NK-92 (cell line): Measurements from ENCODE around the gene MSL1.

Experiments used
- DNase-seq: peaks from one replicate; lab custom pipeline; 2025; ENCODE audit not compliant: unreplicated experiment; lab: John Stamatoyannopoulos, UW

The MSL1 gene

DNA sequence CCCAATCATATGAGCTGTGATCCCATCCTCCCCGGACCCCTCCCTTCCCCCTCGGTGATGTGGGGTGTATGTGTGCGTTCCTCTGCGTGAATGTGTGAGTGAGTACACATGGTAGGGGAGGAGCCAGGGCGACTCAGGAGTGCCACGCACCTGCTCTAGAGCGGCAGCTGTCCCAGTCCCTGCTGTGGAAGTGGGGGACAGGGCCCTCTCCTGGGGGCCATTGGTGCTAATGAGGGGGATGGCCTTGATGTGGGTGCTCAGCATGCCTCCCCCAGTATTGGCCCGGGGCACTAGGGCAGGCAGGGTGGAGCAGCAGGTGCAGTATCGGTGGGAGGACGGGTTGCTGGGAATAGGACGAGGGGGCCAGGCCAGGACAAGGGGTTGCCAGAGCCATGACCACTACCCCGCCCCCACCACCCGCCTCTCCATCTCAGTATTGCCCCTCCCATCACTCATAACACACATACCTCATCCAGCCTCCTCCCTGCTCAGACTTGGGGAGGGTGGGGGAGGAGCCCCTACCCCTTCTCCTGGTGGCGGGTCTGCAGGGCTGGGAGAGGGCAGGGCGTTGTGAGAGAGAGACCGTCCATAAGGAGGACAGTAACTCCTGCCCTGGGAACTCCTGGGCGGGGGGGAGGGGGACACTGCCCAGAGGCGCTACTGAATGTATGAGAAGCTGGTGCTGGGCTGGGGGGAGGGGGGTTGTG, 29.9 kb upstream of the MSL1 start:
- DNase-seq = no peak

DNA sequence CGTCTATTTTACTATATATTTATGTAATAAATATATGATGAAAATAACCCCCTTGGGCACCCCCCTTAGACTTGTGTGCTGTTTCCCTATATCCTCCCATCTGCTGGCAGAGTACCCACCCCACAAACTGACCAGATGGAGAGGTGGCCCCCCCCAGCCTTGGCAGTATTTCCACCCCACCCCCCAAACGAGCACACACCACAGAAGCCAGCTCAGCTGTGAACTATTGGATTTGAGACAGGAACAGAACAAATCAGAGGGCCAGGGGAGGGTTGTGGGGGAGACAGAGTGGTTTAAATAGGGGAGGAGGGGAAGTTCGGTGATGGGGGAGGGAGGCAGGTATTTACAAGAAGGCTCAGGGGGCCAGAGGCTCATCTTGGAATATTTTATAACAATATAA, 29.2 kb upstream of the MSL1 start:
- no peak for DNase-seq

DNA sequence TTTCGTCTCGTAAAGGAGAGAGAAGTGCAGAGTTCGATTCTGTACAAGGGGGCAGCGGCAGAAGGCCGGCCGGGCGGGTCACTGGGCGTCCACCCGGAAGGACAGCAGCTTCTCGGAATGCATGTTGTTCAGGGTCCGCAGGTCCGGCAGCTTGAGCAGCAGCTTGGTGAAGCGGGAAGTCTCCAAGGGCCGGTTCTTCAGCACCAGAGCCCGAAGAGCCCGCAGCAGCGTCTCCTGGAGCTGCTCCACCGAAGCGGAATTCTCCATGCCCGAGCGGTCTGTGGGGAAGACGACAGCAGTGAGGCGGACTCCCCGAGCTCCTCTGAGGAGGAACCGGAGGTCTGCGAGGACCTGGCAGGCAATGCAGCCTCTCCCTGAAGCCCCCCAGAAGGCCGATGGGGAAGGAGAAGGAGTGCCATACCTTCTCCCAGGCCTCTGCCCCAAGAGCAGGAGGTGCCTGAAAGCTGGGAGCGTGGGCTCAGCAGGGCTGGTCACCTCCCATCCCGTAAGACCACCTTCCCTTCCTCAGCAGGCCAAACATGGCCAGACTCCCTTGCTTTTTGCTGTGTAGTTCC, 28.7 kb upstream of the MSL1 start:
- DNase-seq = no peak

DNA sequence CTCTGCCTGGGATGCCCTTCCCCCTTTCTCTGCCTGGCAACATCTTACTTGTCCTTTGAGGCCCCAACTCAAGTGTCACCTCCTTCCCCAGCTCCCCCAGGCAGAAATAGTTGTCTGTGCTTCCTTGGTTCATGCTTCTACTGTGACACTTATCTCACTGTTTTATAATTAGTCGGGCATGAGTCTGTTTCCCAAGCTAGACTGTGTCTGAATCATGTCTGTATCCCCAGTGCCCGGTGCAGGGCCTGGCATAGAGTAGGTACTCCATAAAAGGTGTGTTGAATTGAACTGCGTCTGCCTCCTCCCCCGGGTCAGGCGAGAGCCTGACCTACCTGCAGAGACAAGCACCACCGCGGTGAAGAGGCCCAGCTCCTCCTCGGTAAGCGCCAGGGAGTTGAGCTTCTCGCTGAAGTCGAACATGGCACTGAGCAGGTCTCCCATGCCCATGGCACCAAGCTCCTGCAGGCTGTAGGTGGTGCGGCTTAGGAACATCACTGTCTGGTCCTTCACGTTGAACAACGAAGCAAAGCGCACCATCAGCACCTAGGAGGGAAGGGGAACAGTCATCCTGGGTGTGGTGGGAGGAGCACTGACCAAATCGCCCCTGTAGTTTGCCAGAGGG, 28.1 kb upstream of the MSL1 start:
- no peak for DNase-seq

DNA sequence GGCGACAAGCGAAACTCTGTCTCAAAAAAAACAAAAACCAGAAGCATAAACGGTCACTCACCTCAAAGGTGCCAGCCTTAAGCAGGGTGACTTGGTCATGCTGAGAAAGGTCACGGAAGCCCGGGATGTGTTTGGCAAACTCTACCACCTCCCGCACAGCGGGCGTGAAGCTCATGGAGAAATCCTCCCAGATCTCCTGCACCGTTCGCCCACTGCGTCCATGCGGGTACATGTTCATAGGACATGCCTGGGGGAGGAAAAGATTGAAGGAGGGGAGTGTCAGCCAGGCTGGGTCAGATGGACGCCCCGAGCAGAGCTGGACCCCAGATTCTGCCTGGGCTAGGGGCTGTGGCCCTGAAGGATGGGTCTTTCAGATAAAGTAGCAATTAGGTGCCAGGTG, 26.9 kb upstream of the MSL1 start:
- no peak for DNase-seq

DNA sequence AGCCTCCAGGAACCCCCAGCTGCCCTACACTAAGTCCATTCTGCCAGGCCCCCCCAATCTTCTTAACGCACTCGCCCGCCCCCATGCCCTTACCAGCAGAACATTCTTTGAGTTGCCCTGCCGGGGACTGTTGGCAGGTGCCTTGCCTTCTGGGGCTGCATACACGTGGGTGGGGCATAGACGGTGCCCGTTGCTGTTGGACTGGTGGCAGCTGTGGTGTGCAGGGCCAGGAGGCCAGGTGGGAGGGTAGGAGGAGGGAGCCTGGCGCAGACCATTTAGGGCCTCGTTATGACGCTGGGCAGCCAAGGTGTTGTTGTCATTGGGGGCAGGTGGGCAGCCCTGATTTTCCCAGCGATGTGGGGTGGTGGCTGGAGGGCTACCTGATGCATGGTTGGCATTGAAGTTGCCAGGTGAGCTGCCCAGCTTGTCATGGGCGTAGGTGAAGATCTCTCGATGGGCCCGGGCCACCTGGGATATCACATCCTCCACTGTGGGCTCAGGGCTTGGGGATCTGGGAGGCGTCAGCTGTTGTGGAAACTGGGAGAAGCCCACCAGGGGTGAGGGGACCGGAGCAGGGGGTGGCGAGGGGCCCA, 26.3 kb upstream of the MSL1 start:
- no peak for DNase-seq

DNA sequence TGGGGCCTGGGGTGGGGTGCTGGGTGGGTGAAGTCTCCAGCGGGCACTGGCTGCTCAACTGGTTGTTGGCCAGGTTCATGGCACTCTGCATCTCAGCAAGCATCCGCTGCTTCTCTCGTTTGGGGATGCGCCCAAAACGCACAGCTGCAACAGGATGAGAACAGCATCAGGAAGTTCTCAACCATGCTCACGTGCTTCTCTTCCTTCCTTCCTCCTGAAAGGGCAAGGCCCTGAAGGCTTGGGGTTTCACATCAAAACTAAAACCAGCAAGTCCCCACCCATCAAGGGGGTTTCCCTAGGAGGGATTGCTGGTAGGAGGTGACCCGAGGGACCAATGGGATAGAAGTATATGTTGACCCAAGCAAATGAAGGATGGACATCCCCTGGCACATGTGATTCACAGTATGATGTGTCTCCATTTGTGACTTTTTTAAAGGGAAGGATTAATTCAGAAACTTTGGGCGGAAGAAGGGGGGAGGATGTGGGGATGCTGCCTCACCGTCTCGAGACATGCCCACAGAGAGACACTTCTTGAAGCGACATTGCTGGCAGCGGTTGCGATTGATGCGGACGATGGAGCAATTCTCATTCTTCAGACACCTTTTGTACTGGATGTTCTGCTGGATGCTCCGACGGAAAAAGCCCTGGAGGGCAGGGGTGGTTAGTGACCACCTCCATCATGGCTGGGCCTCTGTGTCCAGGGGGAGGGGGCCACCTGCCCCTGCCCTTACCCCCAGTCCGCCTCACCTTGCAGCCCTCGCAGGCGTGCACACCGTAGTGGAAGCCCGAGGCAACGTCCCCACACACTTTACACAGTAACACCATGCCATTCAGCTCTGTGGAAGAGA, 25.6 kb upstream of the MSL1 start:
- DNase-seq = peak; percentile 28

DNA sequence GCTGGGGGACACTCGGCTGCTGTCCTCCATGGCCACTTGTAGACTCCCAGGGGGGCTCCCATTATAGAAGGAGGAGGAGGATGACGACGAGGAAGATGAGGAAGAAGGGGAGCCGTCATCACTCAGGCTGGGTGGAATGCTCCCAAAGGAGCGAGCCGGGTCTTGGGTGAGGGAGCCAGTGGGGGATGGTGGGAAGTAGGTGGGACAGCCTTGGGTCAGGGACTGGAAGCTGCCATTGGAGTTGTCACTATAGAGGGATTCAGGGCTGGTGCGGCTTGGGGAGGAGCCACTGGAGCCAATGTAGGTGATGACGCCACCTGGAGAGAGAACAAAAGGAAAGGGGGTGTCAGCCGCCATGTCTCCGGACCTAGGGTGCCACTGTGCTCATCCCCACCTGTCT, 24.7 kb upstream of the MSL1 start:
- no peak for DNase-seq

DNA sequence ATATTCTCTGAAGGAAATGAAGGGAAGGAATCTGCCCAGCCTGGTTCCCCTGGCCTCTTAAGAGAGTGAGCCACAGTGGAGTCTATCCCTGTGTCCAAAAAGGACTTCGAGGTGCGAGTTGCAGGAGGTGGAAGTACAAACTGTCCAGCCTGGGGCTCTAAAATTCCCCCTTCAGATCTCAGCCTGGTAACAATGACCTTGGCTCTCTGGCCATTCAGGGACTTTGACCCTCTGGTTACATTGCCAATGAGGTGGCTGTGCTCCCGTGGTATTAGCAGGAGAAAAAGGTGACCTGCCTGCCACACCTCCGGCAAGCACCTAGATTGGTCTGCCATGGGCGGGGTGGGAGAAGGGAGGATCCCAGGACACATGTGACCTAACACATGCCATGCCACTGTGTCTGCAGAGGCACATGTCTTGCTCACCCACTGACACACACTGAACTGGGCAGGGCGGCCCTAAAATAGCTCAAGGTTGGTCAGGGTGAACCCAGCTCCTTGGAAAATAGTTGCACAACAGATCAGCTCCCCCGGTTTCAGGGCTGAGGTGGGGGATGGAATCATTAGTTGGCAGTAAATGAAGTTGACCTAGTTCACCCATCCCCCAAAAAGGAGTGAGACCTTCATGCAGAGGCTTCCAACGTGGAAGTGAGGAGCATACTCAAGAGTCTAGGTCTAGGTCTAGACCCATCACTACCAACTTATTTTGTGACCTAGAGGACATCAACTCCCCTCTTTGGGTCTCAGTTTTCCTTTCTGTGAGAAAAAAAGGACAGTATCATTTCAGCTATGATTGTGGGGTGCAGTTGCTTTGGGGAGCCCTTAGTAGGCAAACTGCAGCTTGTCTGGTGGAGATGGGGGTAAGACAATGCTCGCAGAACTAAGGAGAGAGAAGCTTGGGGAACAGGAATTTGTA, 23.6 kb upstream of the MSL1 start:
- DNase-seq = no peak

DNA sequence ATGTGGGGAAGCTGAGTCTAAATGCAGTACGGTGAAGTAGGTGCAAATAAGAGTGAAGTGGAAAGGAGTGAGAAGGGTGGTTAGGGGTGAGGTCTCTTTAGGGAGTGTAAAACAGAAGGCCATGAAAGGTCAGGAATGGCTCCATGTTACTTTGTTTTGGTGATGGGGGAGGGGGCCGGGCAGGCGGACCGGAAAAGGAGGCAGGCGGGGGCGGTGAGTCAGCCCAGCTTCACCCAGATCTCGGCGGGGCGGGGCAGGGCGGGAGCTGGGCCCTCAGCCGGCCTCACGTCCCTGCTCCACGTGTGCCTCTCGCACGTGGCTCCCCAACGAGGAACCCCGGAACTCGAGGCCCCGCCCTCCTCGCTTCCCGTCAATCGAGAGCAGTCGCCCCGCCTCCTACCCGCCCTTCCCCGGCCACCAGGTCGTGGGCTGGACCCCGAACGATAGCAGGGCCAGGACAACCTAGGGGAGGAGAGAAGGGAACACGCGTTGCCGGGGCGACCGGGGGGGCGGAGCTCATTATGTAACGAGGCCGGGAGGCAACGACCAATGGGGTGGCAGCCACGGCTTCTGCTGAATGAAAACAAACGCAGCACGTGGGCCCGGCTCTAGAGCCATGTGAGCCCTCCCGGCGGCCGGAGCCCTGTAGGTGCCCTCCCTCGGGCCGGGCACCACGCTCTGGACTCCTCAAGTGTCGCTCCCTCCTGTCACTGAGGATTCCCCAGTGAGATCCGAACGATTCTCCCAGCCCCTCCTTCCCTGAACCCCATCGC, 22.7 kb upstream of the MSL1 start:
- DNase-seq = peak; percentile 95

DNA sequence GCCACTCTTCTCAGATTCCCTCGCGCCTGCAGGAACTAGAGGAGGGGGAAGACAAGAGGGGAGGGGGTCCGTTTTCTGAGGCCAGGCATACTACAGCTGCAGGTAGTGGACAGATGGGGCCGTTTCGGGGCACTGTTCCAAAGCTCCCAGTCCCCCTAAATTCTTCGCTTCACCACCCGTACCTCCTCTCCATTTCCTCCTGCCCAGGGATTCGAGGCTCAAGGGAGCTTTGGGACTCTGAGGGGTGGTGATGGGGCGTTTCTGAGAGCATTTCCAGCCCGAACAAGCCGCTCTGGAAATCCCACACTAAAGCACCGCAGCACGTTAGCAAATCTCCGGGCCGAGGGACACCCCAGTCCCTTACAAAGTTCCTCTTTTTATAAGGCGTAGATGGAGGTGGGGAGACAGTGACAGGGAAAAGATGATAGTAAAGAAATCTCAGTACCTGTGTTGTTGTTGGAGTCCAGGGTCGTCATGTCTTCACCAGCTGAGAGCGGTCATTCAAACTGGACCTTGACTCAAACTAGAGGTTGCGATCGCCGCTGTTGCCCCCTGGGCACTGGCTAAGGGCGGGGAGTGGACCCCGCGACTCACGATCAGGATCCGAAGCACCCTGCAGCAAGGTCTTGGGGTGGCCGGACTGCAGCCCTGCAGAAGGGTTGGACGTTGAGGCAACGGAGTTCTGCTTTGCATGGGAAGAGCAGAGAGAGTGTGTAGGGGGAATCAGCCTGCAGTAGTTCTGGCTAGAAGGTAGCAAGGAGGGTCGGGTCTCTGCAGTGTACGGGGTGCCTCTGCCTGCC, 22.0 kb upstream of the MSL1 start:
- no peak for DNase-seq

DNA sequence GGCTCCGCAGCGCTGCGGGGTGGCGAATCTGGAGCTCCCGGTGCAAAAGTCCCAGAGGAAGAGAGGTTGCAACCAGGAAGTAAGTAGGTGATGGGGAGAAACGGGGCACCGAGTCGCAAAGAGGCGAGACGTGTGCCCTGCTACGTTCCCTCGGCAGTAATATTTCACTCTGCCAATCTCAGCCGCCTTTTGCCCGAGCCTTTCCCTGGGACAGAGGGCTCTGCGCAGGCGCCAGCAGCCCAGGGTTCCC, 21.4 kb upstream of the MSL1 start, which contains the start of gene NR1D1:
Gene NR1D1, minus strand, starts transcription at position 171 of the 250 bp plus-strand sequence. CDS start 495 bp downstream, outside the sequence.
- no peak for DNase-seq

DNA sequence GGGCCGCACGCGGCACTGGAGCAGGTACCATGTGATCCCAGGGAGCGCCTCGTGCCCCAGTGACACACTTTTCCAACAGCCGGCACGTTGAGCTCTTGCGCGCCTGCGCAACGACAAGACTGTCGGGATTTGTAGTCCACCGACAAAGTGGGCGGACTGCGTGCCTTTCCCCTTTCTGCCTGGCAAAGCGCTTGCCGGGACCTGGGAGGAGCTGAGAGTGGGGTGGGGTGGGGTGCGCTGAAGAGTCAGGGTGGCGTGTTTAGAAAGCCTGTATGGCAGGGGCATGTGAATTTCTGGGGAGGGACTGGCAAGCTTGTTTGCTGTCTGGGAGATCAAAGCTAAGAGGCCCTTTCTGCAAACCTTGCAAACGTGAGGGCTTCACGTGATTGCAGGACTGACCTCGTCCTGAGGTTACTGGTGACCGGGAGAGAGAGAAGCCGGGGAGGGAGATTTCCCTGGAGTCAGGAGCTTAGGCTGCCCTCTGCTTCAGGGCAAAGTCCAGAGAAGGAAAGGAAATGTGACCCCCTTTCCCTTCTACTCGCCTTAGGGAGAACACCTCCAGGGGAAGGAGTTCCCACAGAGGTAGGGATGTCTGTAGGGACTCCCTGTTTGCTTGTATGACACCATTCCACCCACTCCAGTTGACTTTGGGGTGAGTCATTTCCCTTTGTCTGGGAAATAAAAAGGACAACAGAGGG, 21.0 kb upstream of the MSL1 start:
- DNase-seq = peak; percentile 57

DNA sequence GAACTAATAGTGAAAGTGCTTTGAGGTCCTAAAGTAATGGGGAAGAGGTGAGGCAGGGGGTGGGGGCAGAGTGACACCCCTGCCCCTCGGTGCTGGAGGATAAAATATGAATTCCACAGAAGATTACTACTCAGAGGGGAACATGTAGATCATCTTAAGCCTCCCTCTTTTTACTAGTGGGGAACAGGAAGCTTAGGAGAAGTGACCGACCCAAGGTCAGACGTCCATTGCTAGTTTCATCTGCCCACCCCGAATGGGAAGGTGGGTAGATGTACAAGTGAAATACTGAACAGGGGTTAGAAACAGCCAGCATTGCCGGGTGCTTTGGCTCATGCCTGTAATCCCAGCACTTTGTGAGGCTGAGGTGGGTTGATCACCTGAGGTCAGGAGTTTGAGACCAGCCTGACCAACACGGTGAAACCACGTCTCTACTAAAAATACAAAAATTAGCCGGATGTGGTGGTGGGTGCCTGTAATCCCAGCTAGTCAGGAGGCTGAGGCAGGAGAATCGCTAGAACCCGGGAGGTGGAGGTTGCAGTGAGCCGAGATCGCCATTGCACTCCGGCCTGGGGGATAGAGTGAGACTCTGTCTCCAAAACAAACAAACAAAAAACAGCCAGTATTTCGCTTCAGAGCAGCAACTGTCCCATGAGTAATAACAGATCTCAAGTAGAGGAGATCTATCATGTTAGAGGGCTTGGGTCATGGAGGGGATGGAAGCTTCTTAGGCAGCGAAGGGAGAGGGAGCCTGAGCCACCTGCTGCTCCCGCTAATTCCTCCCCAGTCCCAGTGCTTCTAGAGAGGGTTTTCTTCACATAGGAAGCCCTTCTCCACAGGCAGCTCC, 20.2 kb upstream of the MSL1 start:
- DNase-seq = no peak

DNA sequence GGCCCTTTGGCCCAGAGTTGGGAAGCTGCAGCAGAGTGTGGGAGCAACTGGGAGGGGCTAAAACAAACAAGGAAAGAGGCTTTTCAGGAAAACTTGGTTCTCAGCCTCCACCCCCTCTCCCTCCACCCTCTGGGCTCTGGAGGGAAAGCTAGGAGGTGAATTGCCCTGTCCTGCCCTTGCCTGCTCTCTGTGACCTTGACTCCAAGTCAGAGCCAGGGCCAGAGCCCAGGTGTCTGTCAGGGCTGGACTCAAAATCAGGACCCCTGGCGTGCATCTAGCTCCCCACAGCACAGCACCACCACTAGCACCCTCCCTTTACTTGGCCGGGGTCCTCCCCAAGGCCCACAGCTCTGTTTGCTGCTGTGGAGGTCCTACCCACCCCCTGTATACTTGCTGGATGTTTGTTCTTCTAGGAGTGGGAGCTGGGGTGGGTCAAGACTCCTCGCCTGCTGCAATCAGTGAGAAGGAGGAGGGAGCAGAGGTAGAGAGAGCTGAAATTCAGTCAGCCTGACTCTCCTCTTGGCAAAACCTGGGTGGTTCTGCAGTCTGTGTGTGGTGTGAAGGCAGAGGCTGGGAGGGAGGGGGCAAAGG, 18.6 kb upstream of the MSL1 start:
- no peak for DNase-seq

DNA sequence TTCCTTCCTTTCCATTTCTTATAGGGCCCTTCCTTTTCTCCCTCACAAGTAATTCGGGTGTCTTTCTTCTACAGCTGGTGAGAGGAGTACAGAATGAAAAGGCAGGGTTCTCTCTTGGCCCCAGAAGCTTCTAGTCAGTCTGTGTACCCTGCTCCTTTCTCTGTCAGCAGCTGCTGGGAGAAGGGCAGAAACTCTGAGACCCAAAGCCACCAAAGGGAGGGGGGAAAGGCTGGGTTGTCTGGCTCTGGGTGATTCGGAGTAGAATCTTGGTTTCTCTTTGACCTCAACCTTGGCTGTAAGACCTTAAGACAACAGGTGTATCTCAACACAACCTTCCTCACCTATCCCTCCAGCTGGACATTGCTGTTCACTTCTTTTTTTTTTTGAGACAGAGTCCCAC, 18.1 kb upstream of the MSL1 start:
- no peak for DNase-seq
